ENCODE measurements around the gene KCNMA1.

DNA sequence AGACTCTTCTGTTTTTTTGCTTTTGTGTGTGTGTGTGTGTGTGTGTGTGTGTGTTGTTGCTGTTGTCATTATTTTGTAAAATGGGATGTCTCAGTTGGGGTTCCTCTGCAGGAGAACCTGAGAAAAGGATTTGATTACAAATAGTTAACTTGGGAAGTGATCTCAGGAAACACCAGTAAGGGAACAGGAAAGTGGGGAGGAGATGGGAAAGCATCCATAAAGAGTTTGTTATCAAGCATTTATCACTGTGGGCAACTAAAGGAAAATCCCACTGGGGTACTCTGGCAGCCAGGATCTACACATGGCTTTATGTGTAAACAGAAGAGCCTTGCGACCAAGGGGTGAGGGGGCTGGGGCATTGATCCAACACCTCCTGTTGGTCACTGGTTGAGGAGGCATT, 485.4 kb downstream of the KCNMA1 start:
- TF ChIP-seq CTCF (IDR thresholded peaks at IDR 0.05) (no peak), POLR2A (IDR thresholded peaks at IDR 0.05) (no peak), EP300 (IDR thresholded peaks at IDR 0.05) (no peak), POLR2AphosphoS5 (IDR thresholded peaks at IDR 0.05) (no peak)
